ENCODE data around the gene AMZ1.
"Not testable (repeated sequence)": the region's sequence is repeated elsewhere in the genome, so short reads cannot be mapped to it uniquely, and the experiment has no call there.

The AMZ1 gene

GRCh38 chr7:2684501-2684900 lies 3.5 kb upstream of the AMZ1 start:
- no peak overlapping the region for H3K4me3 Mint-ChIP-seq
- peaks cover 26% of the 10 kb centered on the region for H3K27me3 Mint-ChIP-seq (ENCODE audit: low read depth)
- no peaks in the 10 kb centered on the region for H3K9me3 Mint-ChIP-seq
- H3K4me1 Mint-ChIP-seq (ENCODE audit: low read depth): peaks cover 7% of the 10 kb centered on the region
- no peak for DNase-seq (ENCODE audit: low spot score)
- no peak overlapping the region for H3K27ac Mint-ChIP-seq
- no peaks in the 10 kb centered on the region for H3K36me3 Mint-ChIP-seq (ENCODE audit: low read depth)

- H3K9me3 Mint-ChIP-seq: no peaks in the 10 kb centered on the region
- H3K27ac Mint-ChIP-seq: no peak overlapping the region
- DNase-seq (ENCODE audit: low spot score): no peak
- H3K4me1 Mint-ChIP-seq (ENCODE audit: low read depth): peaks cover 12% of the 10 kb centered on the region
- peaks cover 40% of the 10 kb centered on the region for H3K27me3 Mint-ChIP-seq (ENCODE audit: low read depth)
- H3K36me3 Mint-ChIP-seq (ENCODE audit: low read depth): no peaks in the 10 kb centered on the region
- no peak overlapping the region for H3K4me3 Mint-ChIP-seq
Measured at GRCh38 chr7:2686101-2686500, 1.9 kb upstream of the AMZ1 start.

DNA sequence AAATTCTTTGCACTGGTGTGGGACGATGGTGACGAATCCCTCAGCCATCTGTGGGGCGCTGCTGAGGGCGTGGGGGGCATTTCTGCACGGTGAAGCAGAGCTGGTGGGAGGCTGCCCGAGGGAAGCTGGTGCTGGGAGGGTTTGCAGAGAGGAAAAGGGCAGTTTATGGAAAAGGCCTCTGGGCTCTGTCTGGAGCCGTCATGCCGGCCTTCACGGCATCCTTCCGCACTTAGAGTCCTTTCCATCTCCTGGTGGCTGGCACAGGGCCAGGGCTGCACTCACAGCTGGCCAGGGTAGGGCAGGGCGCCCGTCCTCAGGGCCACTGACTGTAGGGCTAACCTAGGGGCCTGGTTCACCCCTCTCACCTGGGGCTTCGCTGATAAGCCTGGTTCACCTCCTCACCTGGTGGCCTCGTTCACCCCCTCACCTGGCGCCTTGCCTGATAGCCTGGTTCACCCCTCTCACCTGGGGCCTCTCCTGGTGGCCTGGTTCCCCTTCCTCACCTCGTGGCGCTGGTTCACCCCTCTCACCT lies 598 bp upstream of the AMZ1 start:
- no peaks in the 10 kb centered on the region for H3K36me3 Mint-ChIP-seq (ENCODE audit: low read depth)
- DNase-seq (ENCODE audit: low spot score): no peak
- H3K4me3 Mint-ChIP-seq: no peak overlapping the region
- H3K9me3 Mint-ChIP-seq: no peaks in the 10 kb centered on the region
- no peak overlapping the region for H3K27ac Mint-ChIP-seq
- peaks cover 46% of the 10 kb centered on the region for H3K27me3 Mint-ChIP-seq (ENCODE audit: low read depth)
- H3K4me1 Mint-ChIP-seq (ENCODE audit: low read depth): peaks cover 12% of the 10 kb centered on the region

GRCh38 chr7:2688409-2689342 lies 674 bp downstream of the AMZ1 start:
- Mint-ChIP-seq H3K27me3 (ENCODE audit: low read depth) (peaks cover 46% of the 10 kb centered on the region), H3K27ac (no peak overlapping the region)

GRCh38 chr7:2689343-2689847 lies 1.4 kb downstream of the AMZ1 start:
- no peaks in the 10 kb centered on the region for H3K36me3 Mint-ChIP-seq (ENCODE audit: low read depth)
- DNase-seq (ENCODE audit: low spot score): no peak
- H3K27ac Mint-ChIP-seq: no peak overlapping the region
- no peaks in the 10 kb centered on the region for H3K9me3 Mint-ChIP-seq
- H3K27me3 Mint-ChIP-seq (ENCODE audit: low read depth): peaks cover 46% of the 10 kb centered on the region
- no peak overlapping the region for H3K4me3 Mint-ChIP-seq
- peaks cover 12% of the 10 kb centered on the region for H3K4me1 Mint-ChIP-seq (ENCODE audit: low read depth)

More at GRCh38 chr7:2688409-2689342, 674 bp downstream of the AMZ1 start:
- Mint-ChIP-seq H3K9me3 (no peaks in the 10 kb centered on the region), H3K4me1 (ENCODE audit: low read depth) (peaks cover 12% of the 10 kb centered on the region), H3K36me3 (ENCODE audit: low read depth) (no peaks in the 10 kb centered on the region), H3K4me3 (peak overlapping the region; percentile 64)
- DNase-seq (ENCODE audit: low spot score): no peak

DNA sequence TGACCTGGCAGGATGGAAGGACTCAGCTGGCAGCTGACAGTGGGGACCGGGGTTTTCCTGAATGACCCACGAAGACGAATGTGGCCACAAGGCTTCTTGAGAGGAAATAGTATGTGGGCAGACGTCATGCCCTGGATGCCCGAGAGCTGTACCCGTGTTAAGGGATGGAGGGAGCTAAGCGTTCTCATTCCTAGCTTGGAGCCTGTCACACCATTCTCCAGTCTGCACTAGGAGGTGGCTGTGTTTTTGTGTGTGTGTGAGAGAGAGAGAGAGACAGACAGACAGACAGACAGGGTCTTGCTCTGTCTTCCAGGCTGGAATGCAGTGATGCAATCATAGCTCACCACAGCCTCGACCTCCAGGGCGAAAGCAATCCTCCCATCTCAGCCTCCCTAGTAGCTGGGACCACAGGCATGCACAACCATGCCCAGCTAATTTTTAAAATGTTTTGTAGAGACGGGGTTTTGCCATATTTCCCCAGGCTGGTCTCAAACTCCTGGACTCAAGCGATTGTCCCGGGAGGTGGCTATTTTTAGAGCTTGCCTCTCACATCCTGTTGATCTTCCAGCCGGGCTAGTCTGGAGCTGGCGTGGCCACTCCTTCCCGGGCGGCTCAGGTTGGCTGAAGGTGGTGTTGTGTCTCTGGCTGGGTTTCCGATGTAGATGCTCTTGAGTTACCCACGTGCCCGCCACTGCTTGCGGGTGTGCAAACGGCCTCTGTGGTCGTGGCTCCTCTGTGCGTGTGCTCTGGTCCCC lies 2.1 kb downstream of the AMZ1 start:
- Mint-ChIP-seq H3K4me3 (no peak overlapping the region), H3K27ac (no peak overlapping the region), H3K4me1 (ENCODE audit: low read depth) (peaks cover 12% of the 10 kb centered on the region), H3K27me3 (ENCODE audit: low read depth) (peaks cover 46% of the 10 kb centered on the region), H3K9me3 (no peaks in the 10 kb centered on the region), H3K36me3 (ENCODE audit: low read depth) (no peaks in the 10 kb centered on the region)
- no peak for DNase-seq (ENCODE audit: low spot score)

GRCh38 chr7:2691011-2691707 lies 3.2 kb downstream of the AMZ1 start:
- Mint-ChIP-seq H3K36me3 (ENCODE audit: low read depth) (no peaks in the 10 kb centered on the region), H3K9me3 (no peaks in the 10 kb centered on the region), H3K27ac (no peak overlapping the region), H3K4me3 (no peak overlapping the region), H3K4me1 (ENCODE audit: low read depth) (peaks cover 12% of the 10 kb centered on the region), H3K27me3 (ENCODE audit: low read depth) (peaks cover 42% of the 10 kb centered on the region)
- DNase-seq (ENCODE audit: low spot score): no peak

DNA sequence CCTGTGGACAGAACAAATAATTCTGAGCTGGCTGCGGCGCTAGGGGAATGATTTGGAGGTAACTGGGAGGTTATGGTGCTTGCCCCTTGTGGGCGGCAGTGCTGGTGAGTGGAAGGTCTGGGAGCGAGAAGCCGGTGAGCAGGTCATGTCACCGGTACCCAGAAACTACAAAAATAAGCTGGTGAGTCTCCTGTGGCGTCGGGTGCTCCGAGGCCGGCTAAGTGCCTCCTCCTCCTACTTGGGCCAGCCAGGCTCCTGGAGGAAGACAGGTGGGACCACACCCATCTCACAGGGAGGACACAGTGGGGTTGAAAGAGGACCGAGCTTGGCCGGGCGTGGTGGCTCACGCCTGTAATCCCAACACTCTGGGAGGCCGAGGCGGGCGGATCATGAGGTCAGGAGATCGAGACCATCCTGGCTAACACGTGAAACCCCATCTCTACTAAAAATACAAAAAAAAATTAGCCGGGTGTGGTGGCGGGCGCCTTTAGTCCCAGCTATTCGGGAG lies 4.0 kb downstream of the AMZ1 start:
- not testable (repeated sequence) for H3K4me3 Mint-ChIP-seq; H3K9me3 Mint-ChIP-seq; H3K27ac Mint-ChIP-seq; H3K36me3 Mint-ChIP-seq (ENCODE audit: low read depth); DNase-seq (ENCODE audit: low spot score)
- peaks cover 37% of the 10 kb centered on the region for H3K27me3 Mint-ChIP-seq (ENCODE audit: low read depth)
- peaks cover 12% of the 10 kb centered on the region for H3K4me1 Mint-ChIP-seq (ENCODE audit: low read depth)

DNA sequence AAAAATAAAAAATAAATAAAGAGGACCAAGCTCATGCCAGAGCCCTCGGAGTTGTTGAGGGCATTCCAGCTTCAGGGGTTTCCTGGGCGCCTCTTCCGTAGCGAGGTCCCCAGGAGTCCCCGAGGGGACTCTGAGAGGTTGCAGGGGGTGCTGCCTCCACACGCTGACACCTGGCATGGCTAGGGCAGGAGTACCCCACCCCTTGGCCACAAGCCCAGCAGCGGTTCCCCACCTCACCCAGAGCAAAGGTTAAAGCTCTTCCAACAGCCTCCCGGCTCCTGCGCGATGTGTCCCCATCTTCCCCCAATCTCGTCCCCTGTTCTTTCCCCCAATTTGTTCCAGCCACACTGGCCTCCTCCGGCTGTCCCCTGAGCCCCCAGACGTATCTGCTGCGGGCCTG lies 4.5 kb downstream of the AMZ1 start:
- Mint-ChIP-seq H3K9me3 (no peaks in the 10 kb centered on the region), H3K4me3 (no peak overlapping the region), H3K36me3 (ENCODE audit: low read depth) (no peaks in the 10 kb centered on the region), H3K27ac (no peak overlapping the region), H3K27me3 (ENCODE audit: low read depth) (peaks cover 33% of the 10 kb centered on the region), H3K4me1 (ENCODE audit: low read depth) (peaks cover 12% of the 10 kb centered on the region)
- DNase-seq (ENCODE audit: low spot score): no peak

- H3K4me3 Mint-ChIP-seq; H3K9me3 Mint-ChIP-seq; H3K27ac Mint-ChIP-seq; DNase-seq (ENCODE audit: low spot score); H3K36me3 Mint-ChIP-seq (ENCODE audit: low read depth): not testable (repeated sequence)
- H3K27me3 Mint-ChIP-seq (ENCODE audit: low read depth): peaks cover 32% of the 10 kb centered on the region
- peaks cover 17% of the 10 kb centered on the region for H3K4me1 Mint-ChIP-seq (ENCODE audit: low read depth)
Measured at GRCh38 chr7:2693420-2694121, 5.6 kb downstream of the AMZ1 start.

DNA sequence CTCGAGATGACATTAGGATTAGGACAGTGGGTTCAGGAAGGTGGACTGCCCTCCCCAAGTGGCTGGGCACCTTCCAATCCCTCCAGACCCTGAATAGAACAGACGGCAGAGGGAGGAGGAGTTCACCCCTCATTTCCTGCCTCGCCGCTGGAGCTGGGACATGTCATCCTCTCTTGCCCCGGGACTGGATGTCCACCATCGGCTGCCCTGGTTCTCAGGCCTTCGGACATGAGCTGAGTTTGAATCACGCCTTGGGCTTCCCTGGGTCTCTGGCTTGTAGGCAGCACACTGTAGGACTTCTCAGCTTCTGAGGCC lies 6.1 kb downstream of the AMZ1 start:
- not testable (repeated sequence) for H3K36me3 Mint-ChIP-seq (ENCODE audit: low read depth); H3K4me3 Mint-ChIP-seq; DNase-seq (ENCODE audit: low spot score); H3K27ac Mint-ChIP-seq; H3K9me3 Mint-ChIP-seq
- peaks cover 16% of the 10 kb centered on the region for H3K4me1 Mint-ChIP-seq (ENCODE audit: low read depth)
- peaks cover 27% of the 10 kb centered on the region for H3K27me3 Mint-ChIP-seq (ENCODE audit: low read depth)

DNA sequence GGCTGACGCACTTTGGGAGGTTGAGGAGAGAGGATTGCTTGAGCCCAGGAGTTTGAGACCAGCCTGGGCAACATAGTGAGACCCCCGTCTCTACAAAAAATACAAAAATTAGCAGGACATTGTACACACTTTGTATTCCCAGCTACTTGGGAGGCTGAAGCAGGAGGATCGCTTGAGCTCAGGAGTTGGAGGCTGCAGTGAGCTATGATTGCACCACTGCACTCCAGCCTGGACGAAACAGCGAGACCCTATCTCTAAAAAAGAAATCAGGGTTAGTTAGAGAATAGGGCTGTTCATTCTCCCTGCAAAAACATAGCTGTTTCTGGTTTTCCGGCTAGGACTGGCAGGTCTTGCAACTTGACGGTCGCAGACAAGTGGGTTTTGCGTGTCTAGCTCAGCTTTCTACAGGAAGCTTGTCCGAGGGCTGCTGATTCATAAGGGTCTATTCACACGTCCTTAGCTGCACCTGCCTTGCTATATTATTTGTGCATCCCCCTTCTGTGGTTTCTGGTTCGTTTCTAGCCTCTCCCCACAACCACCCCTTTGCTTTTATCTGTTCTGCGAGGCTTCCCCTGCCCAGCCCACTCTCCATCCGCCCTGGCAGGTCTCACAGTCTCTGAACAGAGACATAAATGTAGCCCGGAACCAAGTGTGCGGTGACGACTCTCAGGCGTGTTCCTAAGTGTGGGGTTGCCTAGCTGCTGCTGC lies 10.7 kb downstream of the AMZ1 start:
- Mint-ChIP-seq H3K4me3 (peak overlapping the region; percentile 70), H3K36me3 (ENCODE audit: low read depth) (no peaks in the 10 kb centered on the region), H3K4me1 (ENCODE audit: low read depth) (peaks cover 24% of the 10 kb centered on the region), H3K27ac (peak overlapping the region; percentile 86), H3K9me3 (no peaks in the 10 kb centered on the region), H3K27me3 (ENCODE audit: low read depth) (peaks cover 5% of the 10 kb centered on the region)
- DNase-seq (ENCODE audit: low spot score): peak; percentile 67

DNA sequence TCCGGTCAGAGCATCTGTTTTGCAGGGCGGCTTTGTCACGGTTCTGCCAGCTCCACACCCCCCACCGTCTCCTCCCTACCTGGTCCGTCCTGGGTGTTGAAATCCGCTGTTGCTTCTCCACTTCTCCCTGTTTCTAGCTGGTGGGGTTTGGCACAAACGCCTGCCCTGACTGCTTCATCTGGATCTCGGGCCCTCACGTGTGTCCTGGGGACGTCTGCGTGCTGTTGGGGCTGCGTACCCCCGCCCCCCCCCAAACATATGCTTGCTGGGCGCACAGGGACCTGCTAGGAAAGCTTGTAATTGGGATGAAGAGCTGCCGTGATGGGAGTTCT lies 11.3 kb downstream of the AMZ1 start:
- Mint-ChIP-seq H3K4me1 (ENCODE audit: low read depth) (peaks cover 24% of the 10 kb centered on the region), H3K27ac (peak overlapping the region; percentile 86), H3K9me3 (no peaks in the 10 kb centered on the region), H3K27me3 (ENCODE audit: low read depth) (peaks cover 5% of the 10 kb centered on the region), H3K4me3 (peak overlapping the region; percentile 70), H3K36me3 (ENCODE audit: low read depth) (no peaks in the 10 kb centered on the region)
- no peak for DNase-seq (ENCODE audit: low spot score)

Data from T-helper 2 cell treated with Interferon-gamma antibody and Interleukin-4, amounts not matched to agents 5 μg/mL and 100 μg/mL, for 36 hours (primary cell).